Measurements from ENCODE around the gene DSCAML1. TPM values are rescaled to one million over a fixed set of nuclear protein-coding genes. Genes with fewer than 3 reads are reported as not detected.

DSCAML1 gene
- total and polyA plus RNA-seq, 2 of the 8 experiments (the other 6 are each of a cell fraction or from before 2014, with no cell fraction given): 0.19 to 0.24 TPM

- Histone ChIP-seq H3K9me3 (ENCODE audit: insufficient read depth in 2 of 2, low read depth in 1 of 2, low read length in 1 of 2) (no peaks in the 10 kb centered on the region), H3K36me3 (ENCODE audit: control insufficient read depth in 2 of 4, insufficient read depth in 4 of 4, low read length in 3 of 4) (no peaks in the 10 kb centered on the region), H4K91ac (replicated peaks; ENCODE audit: insufficient read length, low read length) (peak overlapping the region; percentile 49), H3K56ac (replicated peaks; ENCODE audit: insufficient read length, low read depth, low read length) (no peak overlapping the region), H3K79me1 (ENCODE audit: low read depth, low read length) (no peaks in the 10 kb centered on the region; the same call in 1 of the 2 replicates), H2AFZ (ENCODE audit: low read length) (no peak overlapping the region), H2BK120ac (replicated peaks; ENCODE audit: low read depth, low read length) (no peak overlapping the region), H2BK15ac (ENCODE audit: low read length) (no peak overlapping the region), H4K20me1 (replicated peaks in 1 of 2; ENCODE audit: control insufficient read depth in 1 of 2, insufficient read depth in 2 of 2, low read length in 2 of 2) (no peaks in the 10 kb centered on the region), H4K5ac (ENCODE audit: insufficient read length, low read depth, low read length) (no peak overlapping the region), H3K23me2 (ENCODE audit: low read depth, low read length) (no peaks in the 10 kb centered on the region), H2BK20ac (ENCODE audit: low read length) (no peak overlapping the region), H3K27ac (ENCODE audit: low read depth, low read length) (no peak overlapping the region), H3K14ac (ENCODE audit: insufficient read length) (no peak overlapping the region), H2BK12ac (ENCODE audit: low read depth, low read length) (peak overlapping the region; percentile 42; the same call in 1 of the 2 replicates), H3K4me2 (ENCODE audit: insufficient read depth in 1 of 2, low read depth in 2 of 2, low read length in 2 of 2) (no peak overlapping the region), H3K27me3 (replicated peaks in 1 of 4; ENCODE audit: control insufficient read depth in 3 of 4, extremely low read depth in 1 of 4, insufficient read depth in 3 of 4, low read length in 3 of 4) (no peaks in the 10 kb centered on the region), H3K23ac (ENCODE audit: insufficient read length) (no peak overlapping the region), H4K8ac (ENCODE audit: extremely low read depth, insufficient read depth, low read length) (no peak overlapping the region), H3K4me1 (replicated peaks in 1 of 4; ENCODE audit: control insufficient read depth in 3 of 4, insufficient read depth in 4 of 4, low read length in 3 of 4) (peaks cover 0 to 4% (median 1%) of the 10 kb centered on the region in 4 experiments; a peak in 5 of 7 replicates), H3K4me3 (ENCODE audit: extremely low read depth in 1 of 4, insufficient read depth in 2 of 4, low read depth in 3 of 4, low read length in 4 of 4) (no peak overlapping the region), H3K18ac (ENCODE audit: extremely low read depth, low read length) (no peak overlapping the region), H3K9ac (replicated peaks in 1 of 4; ENCODE audit: extremely low read depth in 1 of 4, low read depth in 3 of 4, low read length in 3 of 4) (no peak overlapping the region), H2AK5ac (ENCODE audit: low read depth, low read length) (no peak overlapping the region), H3K4ac (replicated peaks; ENCODE audit: insufficient read length, low read depth, low read length) (no peak overlapping the region), H3K79me2 (ENCODE audit: control insufficient read depth in 1 of 2, insufficient read depth in 2 of 2, low read length in 2 of 2) (no peaks in the 10 kb centered on the region), H2BK5ac (ENCODE audit: low read depth, low read length) (no peak overlapping the region)
- ChIA-PET POLR2A (ENCODE audit: partially characterized antibody) (no interaction called here), CTCF (ENCODE audit: partially characterized antibody) (interaction anchor here (1.1 kb wide), 1 partner anchor 74 kb away, joined by 3 read pairs; no protein-coding TSS in a partner anchor)
- FAIRE-seq (no peak), DNase-seq (ENCODE audit: low read depth in 1 of 2, low spot score in 2 of 2) (no peak)
- 82% methylated on average over 9 of the region's 9 CpGs; no CpG with 5 or more reads in 1 of the 2 experiments for WGBS, 2 experiments (ENCODE audit: extremely low coverage in 1 of 2, insufficient coverage in 1 of 2, insufficient read length in 1 of 2, insufficient replicate concordance in 2 of 2, low coverage in 1 of 2, low lambda C conversion rate in 2 of 2, missing lambda C conversion rate in 1 of 2)
- TF ChIP-seq CBX8 (IDR thresholded peaks at IDR 0.05; ENCODE audit: borderline replicate concordance, low read depth, low read length) (no peak), POU5F1 (IDR thresholded peaks at IDR 0.05; ENCODE audit: low read depth, low read length) (no peak), BACH1 (IDR thresholded peaks at IDR 0.05; ENCODE audit: low read length) (no peak), KDM4A (IDR thresholded peaks at IDR 0.05; ENCODE audit: low read depth, low read length, severe bottlenecking) (no peak), CREB1 (IDR thresholded peaks at IDR 0.05) (no peak), CHD1 (IDR thresholded peaks at IDR 0.05; ENCODE audit: low read depth, low read length) (no peak), TEAD4 (IDR thresholded peaks at IDR 0.05; ENCODE audit: low read depth, low read length) (no peak), TCF12 (IDR thresholded peaks at IDR 0.05; ENCODE audit: low read depth, low read length) (no peak), SP4 (IDR thresholded peaks at IDR 0.05; ENCODE audit: low read length) (no peak), RBBP5 (IDR thresholded peaks at IDR 0.05; ENCODE audit: borderline replicate concordance, low read depth, low read length) (no peak), RAD21 (IDR thresholded peaks at IDR 0.05 in 1 of 2, conservative IDR thresholded peaks at IDR 0.05 in 1 of 2; ENCODE audit: low read depth in 2 of 2, low read length in 2 of 2) (no peak), SUZ12 (IDR thresholded peaks at IDR 0.05; ENCODE audit: low read length) (no peak), POLR2AphosphoS5 (IDR thresholded peaks at IDR 0.05; ENCODE audit: low read depth, low read length) (no peak), EP300 (IDR thresholded peaks at IDR 0.05; ENCODE audit: borderline replicate concordance in 1 of 2, low read depth in 2 of 2, low read length in 2 of 2) (no peak)
Observed at GRCh38 chr11:117743121-117743815, 53.7 kb downstream of the DSCAML1 start.

All from H1 (cell line).